ENCODE measurements around the gene COL7A1.

The COL7A1 gene

GRCh38 chr3:48619541-48620524, 24.7 kb upstream of the COL7A1 start:
- DNase-seq = no peak

- DNase-seq = no peak
These were observed 22.4 kb upstream of the COL7A1 start for GRCh38 chr3:48617559-48617958.

GRCh38 chr3:48614044-48614443, 18.9 kb upstream of the COL7A1 start:
- DNase-seq = no peak

- no peak for DNase-seq
These were observed 17.2 kb upstream of the COL7A1 start for GRCh38 chr3:48612309-48612708.

GRCh38 chr3:48609088-48610005, 14.2 kb upstream of the COL7A1 start, which contains the start of gene UQCRC1:
Gene UQCRC1 (minus strand): TSS chr3:48609646. CDS start chr3:48609620, 26 bp downstream.
- peak; percentile 88 for DNase-seq

GRCh38 chr3:48607519-48607918, 12.4 kb upstream of the COL7A1 start:
- no peak for DNase-seq

- DNase-seq = no peak
These were observed 6.5 kb upstream of the COL7A1 start for GRCh38 chr3:48601622-48601994.

GRCh38 chr3:48600711-48601621, 5.8 kb upstream of the COL7A1 start:
- no peak for DNase-seq

GRCh38 chr3:48599509-48600285, 4.6 kb upstream of the COL7A1 start:
- no peak for DNase-seq

- no peak for DNase-seq
These were observed 4.0 kb upstream of the COL7A1 start for GRCh38 chr3:48599077-48599501.

GRCh38 chr3:48598323-48599076, 3.4 kb upstream of the COL7A1 start:
- DNase-seq = no peak

- DNase-seq = no peak
These were observed 2.3 kb upstream of the COL7A1 start for GRCh38 chr3:48597408-48597800.

- DNase-seq = no peak
These were observed 1.7 kb upstream of the COL7A1 start for GRCh38 chr3:48596676-48597407.

GRCh38 chr3:48596157-48596556, 1.0 kb upstream of the COL7A1 start:
- no peak for DNase-seq

- DNase-seq = no peak
These were observed 495 bp upstream of the COL7A1 start for GRCh38 chr3:48595526-48596121.

- DNase-seq = no peak
These were observed 596 bp downstream of the COL7A1 start for GRCh38 chr3:48594417-48595049.

GRCh38 chr3:48593337-48593736, 1.8 kb downstream of the COL7A1 start:
- DNase-seq = no peak

- DNase-seq = no peak
These were observed 2.5 kb downstream of the COL7A1 start for GRCh38 chr3:48592519-48593087.
